Fibroblast of villous mesenchyme (primary cell): ENCODE data around the gene FRMD6. TPM values are rescaled to one million over a fixed set of nuclear protein-coding genes. Genes with fewer than 3 reads are reported as not detected.
"Not testable (repeated sequence)": the region's sequence is repeated elsewhere in the genome, so short reads cannot be mapped to it uniquely, and the experiment has no call there.

Experiments
- DNase-seq: peaks from one replicate; pipeline ENCODE4 v3.0.0-alpha.2; 2010; ENCODE audit warnings: low read depth
- H3K4me3 ChIP-seq: 2 replicates; pipeline ENCODE4 v1.5.1; 2011; ENCODE audit warnings: low read depth, mild to moderate bottlenecking, low read length
- total RNA-seq: library from RNA; depleted of rRNA; stranded (reverse); fragments of >200 nt; gene quantifications from 2 replicates; pipeline ENCODE4 v1.2.3, GENCODE V29; 2012
- TF ChIP-seq, protein P1 (sequence below): IDR thresholded peaks from 2 replicates; pipeline ENCODE4 v1.5.1; 2012; ENCODE audit warnings: low read depth, mild to moderate bottlenecking, low read length; ENCODE audit not compliant: insufficient read depth

Gene FRMD6
- total RNA-seq, 1 donor = 524 TPM

GRCh38 chr14:51626788-51627187, 24.9 kb upstream of the FRMD6 start:
- H3K4me3 ChIP-seq = no peak overlapping the region
- TF ChIP-seq, protein P1, sequence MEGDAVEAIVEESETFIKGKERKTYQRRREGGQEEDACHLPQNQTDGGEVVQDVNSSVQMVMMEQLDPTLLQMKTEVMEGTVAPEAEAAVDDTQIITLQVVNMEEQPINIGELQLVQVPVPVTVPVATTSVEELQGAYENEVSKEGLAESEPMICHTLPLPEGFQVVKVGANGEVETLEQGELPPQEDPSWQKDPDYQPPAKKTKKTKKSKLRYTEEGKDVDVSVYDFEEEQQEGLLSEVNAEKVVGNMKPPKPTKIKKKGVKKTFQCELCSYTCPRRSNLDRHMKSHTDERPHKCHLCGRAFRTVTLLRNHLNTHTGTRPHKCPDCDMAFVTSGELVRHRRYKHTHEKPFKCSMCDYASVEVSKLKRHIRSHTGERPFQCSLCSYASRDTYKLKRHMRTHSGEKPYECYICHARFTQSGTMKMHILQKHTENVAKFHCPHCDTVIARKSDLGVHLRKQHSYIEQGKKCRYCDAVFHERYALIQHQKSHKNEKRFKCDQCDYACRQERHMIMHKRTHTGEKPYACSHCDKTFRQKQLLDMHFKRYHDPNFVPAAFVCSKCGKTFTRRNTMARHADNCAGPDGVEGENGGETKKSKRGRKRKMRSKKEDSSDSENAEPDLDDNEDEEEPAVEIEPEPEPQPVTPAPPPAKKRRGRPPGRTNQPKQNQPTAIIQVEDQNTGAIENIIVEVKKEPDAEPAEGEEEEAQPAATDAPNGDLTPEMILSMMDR = no peak
- DNase-seq = no peak

- H3K4me3 ChIP-seq = no peak overlapping the region
- TF ChIP-seq, protein P1 = no peak
- DNase-seq = no peak
These were observed 24.4 kb upstream of the FRMD6 start for GRCh38 chr14:51627313-51627712.

DNA sequence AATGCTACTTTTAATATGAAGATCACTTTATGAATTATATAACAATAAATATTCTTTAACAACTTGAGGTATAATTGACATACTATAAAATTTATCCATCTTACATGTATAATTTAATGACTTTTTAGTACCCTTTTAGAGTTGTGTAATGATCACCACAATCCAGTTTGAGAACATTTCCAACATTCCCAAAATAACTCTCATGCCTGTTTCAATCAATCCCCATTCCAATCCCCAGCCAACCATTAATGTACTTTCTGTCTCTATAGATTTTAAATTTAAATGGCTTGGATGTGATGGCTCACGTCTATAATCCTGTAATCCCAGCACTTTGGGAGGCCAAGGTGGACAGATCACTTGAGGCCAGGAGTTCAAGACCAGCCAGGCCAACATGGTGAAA, 23.5 kb upstream of the FRMD6 start:
- H3K4me3 ChIP-seq = no peak overlapping the region
- no peak for DNase-seq
- TF ChIP-seq, protein P1 = no peak

DNA sequence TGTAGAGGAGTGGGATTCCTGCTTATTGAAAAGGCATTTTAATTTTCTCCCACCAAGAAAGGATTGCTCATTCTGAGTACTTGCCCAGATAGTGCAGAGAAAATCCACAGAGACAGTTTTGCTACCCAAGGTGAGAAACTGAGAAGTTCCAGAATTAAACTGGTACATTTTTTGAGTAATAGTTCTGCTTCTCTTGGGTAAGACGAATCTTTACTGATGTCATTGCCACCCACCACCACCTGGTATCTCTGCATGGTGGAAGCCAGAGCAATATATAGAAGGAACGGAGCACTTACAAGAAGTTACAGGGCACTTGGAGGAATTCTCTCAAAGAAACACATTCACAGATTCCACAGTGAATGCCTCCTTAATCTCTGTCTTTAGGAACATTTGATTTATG, 20.7 kb upstream of the FRMD6 start:
- TF ChIP-seq, protein P1 = no peak
- peak; percentile 87 for DNase-seq
- no peak overlapping the region for H3K4me3 ChIP-seq

GRCh38 chr14:51633298-51633697, 18.4 kb upstream of the FRMD6 start:
- not testable (repeated sequence) for DNase-seq, H3K4me3 ChIP-seq

- no peak for DNase-seq
- H3K4me3 ChIP-seq = no peak overlapping the region
- TF ChIP-seq, protein P1 = no peak
These were observed 15.6 kb upstream of the FRMD6 start for GRCh38 chr14:51636109-51636508.

- TF ChIP-seq, protein P1 = no peak
- no peak overlapping the region for H3K4me3 ChIP-seq
- peak; percentile 74 for DNase-seq
These were observed 13.4 kb upstream of the FRMD6 start for GRCh38 chr14:51638071-51638944.
